Measurements from ENCODE around the gene NKX6-1. TPM values are rescaled to one million over a fixed set of nuclear protein-coding genes. Genes with fewer than 3 reads are reported as not detected.
A peak's percentile ranks its signal among the peaks of the same experiment; 100 is the strongest.

Gene NKX6-1
- total and polyA plus RNA-seq, 9 of the 15 experiments (the other 6 are each of a cell fraction or from before 2014, with no cell fraction given) = not detected

DNA sequence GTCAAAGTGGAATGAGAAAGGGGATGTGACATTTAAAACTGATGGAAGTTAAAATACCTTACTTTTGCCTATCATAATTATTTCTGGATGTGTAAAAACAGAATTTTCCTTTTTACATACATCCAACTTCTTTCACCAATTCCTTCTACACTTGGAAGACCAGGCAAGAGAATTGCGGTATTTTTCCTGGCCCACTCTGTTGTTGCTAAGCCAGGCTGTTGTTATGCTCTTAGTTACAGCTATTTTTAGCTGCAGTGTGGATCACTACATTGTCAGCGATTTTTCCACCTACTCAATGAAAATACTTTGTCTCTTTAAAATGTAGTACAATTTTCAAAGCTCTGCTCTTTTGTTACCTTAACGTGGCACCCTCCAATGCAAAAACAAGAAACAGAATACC, 43.4 kb downstream of the NKX6-1 start (continued):
- TF ChIP-seq ZNF174 (CRISPR knock-in tag; IDR thresholded peaks at IDR 0.05) (no peak), ZBTB1 (CRISPR knock-in tag; IDR thresholded peaks at IDR 0.05; ENCODE audit: borderline replicate concordance, low read depth) (no peak), KLF6 (CRISPR knock-in tag; IDR thresholded peaks at IDR 0.05; ENCODE audit: borderline replicate concordance) (no peak), ARID2 (IDR thresholded peaks at IDR 0.05) (no peak), NFXL1 (CRISPR knock-in tag; IDR thresholded peaks at IDR 0.05) (no peak), POLR2G (IDR thresholded peaks at IDR 0.05; ENCODE audit: low read depth, low read length) (no peak), TRIM24 (IDR thresholded peaks at IDR 0.05) (no peak)

- no peaks in the 10 kb centered on the region for H3K79me2 ChIP-seq (ENCODE audit: control insufficient read depth, insufficient read depth, low read length)
- FAIRE-seq (no peak), DNase-seq (ENCODE audit: extremely low read depth in 1 of 4, low spot score in 3 of 4) (peak in 1 of 4 experiments; percentile 1), ATAC-seq (no peak)
- H3K27ac ChIP-seq (ENCODE audit: extremely low read depth, low read depth, low read length) = no peak overlapping the region
- no peaks in the 10 kb centered on the region for H3K9me1 ChIP-seq (ENCODE audit: control insufficient read depth, insufficient read depth, low read length)
- H3K4me3 ChIP-seq = no peak overlapping the region
- no peaks in the 10 kb centered on the region for H4K20me1 ChIP-seq (replicated peaks; ENCODE audit: control insufficient read depth, insufficient read depth, low read length)
- no peak overlapping the region for H2AFZ ChIP-seq (ENCODE audit: low read depth, low read length)
- H3K36me3 ChIP-seq (ENCODE audit: control insufficient read depth, insufficient read depth, low read length) = no peaks in the 10 kb centered on the region
- no peak overlapping the region for H3K9ac ChIP-seq (ENCODE audit: insufficient read depth in 1 of 2, low read depth in 2 of 2, low read length in 2 of 2)
- H3K9me3 ChIP-seq (replicated peaks; ENCODE audit: control insufficient read depth, insufficient read depth, low read depth, low read length) = no peaks in the 10 kb centered on the region
- H3K27me3 ChIP-seq (ENCODE audit: control insufficient read depth in 2 of 2, insufficient read depth in 2 of 2, low read length in 2 of 2) = no peaks in the 10 kb centered on the region; a peak in 1 of 5 replicates
- no TSS peak for BruUV-seq (replicated peaks)
- 0% methylated on average over 3 of the region's 3 CpGs for WGBS (ENCODE audit: insufficient coverage, low coverage, missing lambda C conversion rate)
- ChIA-PET POLR2A (no interaction called here), CTCF (ENCODE audit: low intra/inter-chr PET ratio) (no interaction called here)
- H3K4me2 ChIP-seq (ENCODE audit: insufficient read depth, low read length) = no peak overlapping the region
- in situ Hi-C loops (cut with MboI) = no loop called here
- no peaks in the 10 kb centered on the region for H3K4me1 ChIP-seq (replicated peaks in 1 of 2; ENCODE audit: control insufficient read depth in 2 of 2, insufficient read depth in 2 of 2, low read length in 2 of 2)
- intact Hi-C loops (cut with micrococcal nuclease) = no loop called here
- TF ChIP-seq, protein P1, sequence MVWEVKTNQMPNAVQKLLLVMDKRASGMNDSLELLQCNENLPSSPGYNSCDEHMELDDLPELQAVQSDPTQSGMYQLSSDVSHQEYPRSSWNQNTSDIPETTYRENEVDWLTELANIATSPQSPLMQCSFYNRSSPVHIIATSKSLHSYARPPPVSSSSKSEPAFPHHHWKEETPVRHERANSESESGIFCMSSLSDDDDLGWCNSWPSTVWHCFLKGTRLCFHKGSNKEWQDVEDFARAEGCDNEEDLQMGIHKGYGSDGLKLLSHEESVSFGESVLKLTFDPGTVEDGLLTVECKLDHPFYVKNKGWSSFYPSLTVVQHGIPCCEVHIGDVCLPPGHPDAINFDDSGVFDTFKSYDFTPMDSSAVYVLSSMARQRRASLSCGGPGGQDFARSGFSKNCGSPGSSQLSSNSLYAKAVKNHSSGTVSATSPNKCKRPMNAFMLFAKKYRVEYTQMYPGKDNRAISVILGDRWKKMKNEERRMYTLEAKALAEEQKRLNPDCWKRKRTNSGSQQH (CRISPR knock-in tag; IDR thresholded peaks at IDR 0.05) = no peak
- TF ChIP-seq ZNF121 (CRISPR knock-in tag; conservative IDR thresholded peaks at IDR 0.05) = no peak
- TF ChIP-seq BHLHE40 (IDR thresholded peaks at IDR 0.05; ENCODE audit: low read length) = no peak
- peak in 1 of 2 experiments; percentile 46; a peak in 2 of 4 replicates for TF ChIP-seq RAD21 (CRISPR knock-in tag; conservative IDR thresholded peaks at IDR 0.05 in 1 of 2, IDR thresholded peaks at IDR 0.05 in 1 of 2)
- TF ChIP-seq, protein P2, sequence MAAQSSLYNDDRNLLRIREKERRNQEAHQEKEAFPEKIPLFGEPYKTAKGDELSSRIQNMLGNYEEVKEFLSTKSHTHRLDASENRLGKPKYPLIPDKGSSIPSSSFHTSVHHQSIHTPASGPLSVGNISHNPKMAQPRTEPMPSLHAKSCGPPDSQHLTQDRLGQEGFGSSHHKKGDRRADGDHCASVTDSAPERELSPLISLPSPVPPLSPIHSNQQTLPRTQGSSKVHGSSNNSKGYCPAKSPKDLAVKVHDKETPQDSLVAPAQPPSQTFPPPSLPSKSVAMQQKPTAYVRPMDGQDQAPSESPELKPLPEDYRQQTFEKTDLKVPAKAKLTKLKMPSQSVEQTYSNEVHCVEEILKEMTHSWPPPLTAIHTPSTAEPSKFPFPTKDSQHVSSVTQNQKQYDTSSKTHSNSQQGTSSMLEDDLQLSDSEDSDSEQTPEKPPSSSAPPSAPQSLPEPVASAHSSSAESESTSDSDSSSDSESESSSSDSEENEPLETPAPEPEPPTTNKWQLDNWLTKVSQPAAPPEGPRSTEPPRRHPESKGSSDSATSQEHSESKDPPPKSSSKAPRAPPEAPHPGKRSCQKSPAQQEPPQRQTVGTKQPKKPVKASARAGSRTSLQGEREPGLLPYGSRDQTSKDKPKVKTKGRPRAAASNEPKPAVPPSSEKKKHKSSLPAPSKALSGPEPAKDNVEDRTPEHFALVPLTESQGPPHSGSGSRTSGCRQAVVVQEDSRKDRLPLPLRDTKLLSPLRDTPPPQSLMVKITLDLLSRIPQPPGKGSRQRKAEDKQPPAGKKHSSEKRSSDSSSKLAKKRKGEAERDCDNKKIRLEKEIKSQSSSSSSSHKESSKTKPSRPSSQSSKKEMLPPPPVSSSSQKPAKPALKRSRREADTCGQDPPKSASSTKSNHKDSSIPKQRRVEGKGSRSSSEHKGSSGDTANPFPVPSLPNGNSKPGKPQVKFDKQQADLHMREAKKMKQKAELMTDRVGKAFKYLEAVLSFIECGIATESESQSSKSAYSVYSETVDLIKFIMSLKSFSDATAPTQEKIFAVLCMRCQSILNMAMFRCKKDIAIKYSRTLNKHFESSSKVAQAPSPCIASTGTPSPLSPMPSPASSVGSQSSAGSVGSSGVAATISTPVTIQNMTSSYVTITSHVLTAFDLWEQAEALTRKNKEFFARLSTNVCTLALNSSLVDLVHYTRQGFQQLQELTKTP (IDR thresholded peaks at IDR 0.05; ENCODE audit: low read depth in 1 of 2, partially characterized antibody in 2 of 2) = no peak
- no peak for TF ChIP-seq ZFPM2 (CRISPR knock-in tag; IDR thresholded peaks at IDR 0.05)
- no peak for TF ChIP-seq ELK1 (CRISPR knock-in tag; IDR thresholded peaks at IDR 0.05)
- TF ChIP-seq RBM22 (IDR thresholded peaks at IDR 0.05; ENCODE audit: low read depth, low read length, poor library complexity, severe bottlenecking) = no peak
- no peak for TF ChIP-seq ZNF175 (CRISPR knock-in tag; IDR thresholded peaks at IDR 0.05; ENCODE audit: low read depth)
Observed at GRCh38 chr4:84451546-84451945, 47.5 kb downstream of the NKX6-1 start.
